ENCODE data around the gene COL23A1.

DNA sequence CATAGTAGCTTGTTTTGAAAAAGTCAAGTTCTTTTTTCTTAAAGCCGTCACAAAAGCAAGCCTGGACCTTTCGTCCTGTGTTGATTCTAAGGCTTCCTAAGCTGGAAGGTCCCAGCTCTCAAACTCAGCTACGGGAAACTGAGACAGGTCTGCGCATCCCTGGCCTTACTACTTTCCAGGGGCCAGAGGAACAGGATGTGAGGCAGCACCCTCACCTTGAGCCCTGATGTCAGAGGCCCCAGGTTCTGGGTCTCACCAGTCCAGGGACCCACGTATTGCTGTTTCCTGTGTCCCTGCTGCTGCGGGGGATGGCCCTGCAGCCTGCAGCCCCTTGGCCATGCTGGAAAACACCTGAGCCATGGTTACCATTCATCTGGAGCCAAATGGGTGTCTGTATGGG is 123.9 kb downstream of the COL23A1 start:
- no peak for TF ChIP-seq HDAC2 (CRISPR knock-in tag; IDR thresholded peaks at IDR 0.05)
- TF ChIP-seq CTCF (CRISPR knock-in tag; IDR thresholded peaks at IDR 0.05), result no peak
- TF ChIP-seq SPEN (CRISPR knock-in tag; IDR thresholded peaks at IDR 0.05; ENCODE audit: low read depth), result no peak
- no peak for TF ChIP-seq ZNF691 (CRISPR knock-in tag; IDR thresholded peaks at IDR 0.05; ENCODE audit: borderline replicate concordance, low read depth)
